Erythroblast (primary cell): ENCODE measurements around the gene UGT1A10.

Experiments
- GATA1 ChIP-seq: IDR thresholded peaks from 2 replicates; pipeline ENCODE4 v1.6.1; 2011; ENCODE audit warnings: low read depth, mild to moderate bottlenecking, control low read depth, low read length, moderate library complexity
- POLR2A ChIP-seq: IDR thresholded peaks from 2 replicates; pipeline ENCODE4 v1.6.1; 2011; ENCODE audit warnings: mild to moderate bottlenecking, low read length

DNA sequence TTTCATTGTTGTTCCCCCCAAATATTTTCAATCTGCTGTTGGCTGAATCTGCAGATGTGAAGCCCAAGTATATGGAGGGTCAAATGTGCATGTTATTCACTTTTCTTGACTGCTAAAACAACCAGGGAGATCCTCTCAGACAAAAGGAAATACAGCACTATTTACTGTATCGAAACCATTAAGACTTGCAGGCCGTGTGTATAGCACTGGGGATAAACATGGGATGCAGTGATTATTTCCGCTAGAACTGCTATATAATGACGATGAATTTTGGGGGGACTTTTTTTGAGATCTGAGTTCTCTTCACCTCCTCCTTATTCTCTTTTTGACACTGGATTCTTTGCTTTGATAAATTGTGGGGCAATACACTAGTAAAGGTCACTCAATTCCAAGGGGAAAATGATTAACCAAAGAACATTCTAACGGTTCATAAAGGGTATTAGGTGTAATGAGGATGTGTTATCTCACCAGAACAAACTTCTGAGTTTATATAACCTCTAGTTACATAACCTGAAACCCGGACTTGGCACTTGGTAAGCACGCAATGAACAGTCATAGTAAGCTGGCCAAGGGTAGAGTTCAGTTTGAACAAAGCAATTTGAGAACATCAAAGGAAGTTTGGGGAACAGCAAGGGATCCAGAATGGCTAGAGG is 120.3 kb downstream of the UGT1A10 start:
- TF ChIP-seq POLR2A (no peak), GATA1 (no peak)
